ENCODE measurements around the gene KCNJ12.

DNA sequence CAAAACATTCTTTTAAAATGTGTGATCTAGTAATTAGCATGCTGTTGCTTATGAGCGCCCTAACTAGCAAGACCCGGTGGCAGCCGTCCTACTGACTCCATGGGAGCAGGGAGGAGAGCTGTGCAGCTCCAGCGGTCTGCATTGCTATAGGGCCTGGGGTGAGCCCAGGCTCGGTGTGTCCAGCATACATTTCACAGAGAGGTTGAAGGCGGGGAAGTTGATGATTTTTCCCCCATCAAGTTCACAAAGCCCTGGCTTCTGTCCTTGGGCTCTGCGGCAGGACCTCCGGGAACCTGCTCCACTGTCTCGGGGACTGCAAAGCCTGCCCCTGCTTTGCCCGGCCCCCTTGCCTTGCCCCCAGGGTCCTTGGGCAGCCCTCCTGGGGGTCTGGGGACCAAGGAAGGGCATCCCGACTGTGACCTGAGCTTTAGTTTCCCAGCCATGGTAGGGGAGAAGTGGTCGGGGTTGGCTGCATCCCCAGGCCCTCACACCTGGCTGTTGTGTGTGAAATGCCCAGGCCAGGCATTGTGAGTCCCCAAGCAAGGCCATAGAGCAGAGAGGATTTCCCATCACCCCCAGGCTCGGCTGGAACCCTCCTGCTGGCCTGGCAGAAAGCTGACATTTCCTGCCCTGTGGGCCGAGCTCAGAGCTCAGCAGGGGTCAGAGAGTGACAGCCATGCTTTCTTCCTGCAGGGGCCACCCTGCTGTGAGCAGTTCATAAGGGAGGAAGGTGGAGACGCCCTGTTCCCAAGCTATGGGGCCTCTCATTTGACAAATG is 24.8 kb downstream of the KCNJ12 start:
- TF ChIP-seq, protein P1, sequence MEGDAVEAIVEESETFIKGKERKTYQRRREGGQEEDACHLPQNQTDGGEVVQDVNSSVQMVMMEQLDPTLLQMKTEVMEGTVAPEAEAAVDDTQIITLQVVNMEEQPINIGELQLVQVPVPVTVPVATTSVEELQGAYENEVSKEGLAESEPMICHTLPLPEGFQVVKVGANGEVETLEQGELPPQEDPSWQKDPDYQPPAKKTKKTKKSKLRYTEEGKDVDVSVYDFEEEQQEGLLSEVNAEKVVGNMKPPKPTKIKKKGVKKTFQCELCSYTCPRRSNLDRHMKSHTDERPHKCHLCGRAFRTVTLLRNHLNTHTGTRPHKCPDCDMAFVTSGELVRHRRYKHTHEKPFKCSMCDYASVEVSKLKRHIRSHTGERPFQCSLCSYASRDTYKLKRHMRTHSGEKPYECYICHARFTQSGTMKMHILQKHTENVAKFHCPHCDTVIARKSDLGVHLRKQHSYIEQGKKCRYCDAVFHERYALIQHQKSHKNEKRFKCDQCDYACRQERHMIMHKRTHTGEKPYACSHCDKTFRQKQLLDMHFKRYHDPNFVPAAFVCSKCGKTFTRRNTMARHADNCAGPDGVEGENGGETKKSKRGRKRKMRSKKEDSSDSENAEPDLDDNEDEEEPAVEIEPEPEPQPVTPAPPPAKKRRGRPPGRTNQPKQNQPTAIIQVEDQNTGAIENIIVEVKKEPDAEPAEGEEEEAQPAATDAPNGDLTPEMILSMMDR (conservative IDR thresholded peaks at IDR 0.05 in 1 of 2, IDR thresholded peaks at IDR 0.05 in 1 of 2; ENCODE audit: extremely low read depth in 1 of 2, insufficient read depth in 1 of 2, low read depth in 1 of 2, low read length in 2 of 2), result no peak
- TF ChIP-seq EZH2 (IDR thresholded peaks at IDR 0.05; ENCODE audit: borderline replicate concordance, low read length), result no peak
